HG02938 (cell line): ENCODE data around the gene NTM.

Source experiments
- ATAC-seq: cut with Tn5 transposase; IDR thresholded peaks from one replicate; pipeline ENCODE4 v1.9.1; 2021; ENCODE audit warnings: mild to moderate bottlenecking, moderate library complexity; ENCODE audit not compliant: unreplicated experiment

The NTM gene

GRCh38 chr11:131875611-131876010 lies 505.2 kb downstream of the NTM start:
- no peak for ATAC-seq

GRCh38 chr11:131877246-131877942 lies 507.0 kb downstream of the NTM start:
- no peak for ATAC-seq

GRCh38 chr11:131880316-131880715 lies 509.9 kb downstream of the NTM start:
- no peak for ATAC-seq

- no peak for ATAC-seq
These were observed 510.6 kb downstream of the NTM start for GRCh38 chr11:131880976-131881375.

- ATAC-seq: no peak
These were observed 512.9 kb downstream of the NTM start for GRCh38 chr11:131883332-131883731.

- peak; percentile 66 for ATAC-seq
These were observed 514.2 kb downstream of the NTM start for GRCh38 chr11:131884461-131885073.

GRCh38 chr11:131885431-131885830 lies 515.0 kb downstream of the NTM start:
- ATAC-seq: no peak

- ATAC-seq: no peak
These were observed 515.8 kb downstream of the NTM start for GRCh38 chr11:131886201-131886600.

GRCh38 chr11:131888230-131888855 lies 517.9 kb downstream of the NTM start:
- no peak for ATAC-seq

- no peak for ATAC-seq
These were observed 518.7 kb downstream of the NTM start for GRCh38 chr11:131889146-131889577.

- ATAC-seq: no peak
These were observed 519.6 kb downstream of the NTM start for GRCh38 chr11:131889760-131890581.

- ATAC-seq: peak; percentile 93
These were observed 522.9 kb downstream of the NTM start for GRCh38 chr11:131893103-131893890.

- no peak for ATAC-seq
These were observed 523.6 kb downstream of the NTM start for GRCh38 chr11:131893988-131894387.

GRCh38 chr11:131894615-131895544 lies 524.5 kb downstream of the NTM start:
- ATAC-seq: no peak

GRCh38 chr11:131895865-131896264 lies 525.5 kb downstream of the NTM start:
- ATAC-seq: no peak

- ATAC-seq: no peak
These were observed 526.7 kb downstream of the NTM start for GRCh38 chr11:131896978-131897615.

GRCh38 chr11:131897956-131898355 lies 527.5 kb downstream of the NTM start:
- no peak for ATAC-seq

- no peak for ATAC-seq
These were observed 528.5 kb downstream of the NTM start for GRCh38 chr11:131898949-131899348.
